Measurements from ENCODE around the gene TRIM65. TPM values are rescaled to one million over a fixed set of nuclear protein-coding genes. Genes with fewer than 3 reads are reported as not detected.
A peak's percentile ranks its signal among the peaks of the same experiment; 100 is the strongest.

Gene TRIM65
- total RNA-seq, 1 experiment from 2014 or later, result 21.1 TPM

- peaks cover 60% of the 10 kb centered on the region for H3F3A ChIP-seq (ENCODE audit: insufficient read depth, low read depth)
- CTCF ChIA-PET, result interaction anchor here (0.5 to 1.1 kb wide), 12 partner anchors 15 to 274 kb away, joined by 3 to 7 read pairs (median 4); partner anchors contain the start of genes UNC13D and WBP2
- BruUV-seq (replicated peaks), result no TSS peak
- H3K79me2 ChIP-seq (ENCODE audit: low read depth), result 0 out of 2 replicates have a peak, but pooled peaks cover 3% of the 10 kb centered on the region
- no peaks in the 10 kb centered on the region for H3K9me2 ChIP-seq (ENCODE audit: insufficient read depth)
- H3K27me3 ChIP-seq (ENCODE audit: insufficient read depth, low read depth), result no peaks in the 10 kb centered on the region
- H3K36me3 ChIP-seq (ENCODE audit: low read depth), result no peaks in the 10 kb centered on the region
- no peak for TF ChIP-seq EZH2 (IDR thresholded peaks at IDR 0.05; ENCODE audit: low read depth)
- TF ChIP-seq CTCF (conservative IDR thresholded peaks at IDR 0.05), result no peak
- H3K4me3 ChIP-seq, result peak overlapping the region; percentile 96; the same call in 1 of the 2 replicates
- H3K4me1 ChIP-seq (replicated peaks; ENCODE audit: insufficient read depth), result peaks cover 48% of the 10 kb centered on the region
- H3K9me3 ChIP-seq (ENCODE audit: insufficient read depth, low read depth), result no peaks in the 10 kb centered on the region
- peak in 1 of 2 experiments; percentile 94 for DNase-seq
- intact Hi-C loops (cut with micrococcal nuclease; ENCODE audit: unreplicated experiment), result loop anchor here (1.0 to 2.0 kb wide), 4 partner anchors 21 to 191 kb away; partner anchors contain the start of genes UNK and WBP2
- POLR2A ChIA-PET (ENCODE audit: unreplicated experiment), result interaction anchor here (0.5 to 1.7 kb wide), 8 partner anchors 20 to 858 kb away, joined by 3 to 16 read pairs (median 8); partner anchors contain the start of gene WBP2
- H3K27ac ChIP-seq, result peak overlapping the region; percentile 87
- H4K20me1 ChIP-seq (ENCODE audit: insufficient read depth), result no peaks in the 10 kb centered on the region
- H2AFZ ChIP-seq, result peak overlapping the region; percentile 60; the same call in 1 of the 2 replicates
- peak overlapping the region; percentile 85 for H3K4me2 ChIP-seq
Measured at GRCh38 chr17:75875940-75876189, 20.9 kb downstream of the TRIM65 start.

GRCh38 chr17:75875182-75875939 lies 21.4 kb downstream of the TRIM65 start:
- Histone ChIP-seq H3K9me2 (ENCODE audit: insufficient read depth) (no peaks in the 10 kb centered on the region), H3K79me2 (ENCODE audit: low read depth) (0 out of 2 replicates have a peak, but pooled peaks cover 3% of the 10 kb centered on the region), H2AFZ (peak overlapping the region; percentile 60; the same call in 1 of the 2 replicates), H3K4me3 (peak overlapping the region; percentile 96; the same call in 1 of the 2 replicates), H3K27ac (peak overlapping the region; percentile 87), H3K27me3 (ENCODE audit: insufficient read depth, low read depth) (no peaks in the 10 kb centered on the region), H3K36me3 (ENCODE audit: low read depth) (no peaks in the 10 kb centered on the region), H3F3A (ENCODE audit: insufficient read depth, low read depth) (peaks cover 60% of the 10 kb centered on the region), H3K4me2 (peak overlapping the region; percentile 85), H3K4me1 (replicated peaks; ENCODE audit: insufficient read depth) (peaks cover 48% of the 10 kb centered on the region), H4K20me1 (ENCODE audit: insufficient read depth) (no peaks in the 10 kb centered on the region), H3K9me3 (ENCODE audit: insufficient read depth, low read depth) (no peaks in the 10 kb centered on the region)
- intact Hi-C loops (cut with micrococcal nuclease; ENCODE audit: unreplicated experiment), result no loop called here
- TF ChIP-seq CTCF (conservative IDR thresholded peaks at IDR 0.05) (no peak), EZH2 (IDR thresholded peaks at IDR 0.05; ENCODE audit: low read depth) (no peak)
- ChIA-PET CTCF (interaction anchor here (0.5 to 1.1 kb wide), 12 partner anchors 15 to 274 kb away, joined by 3 to 7 read pairs (median 4); partner anchors contain the start of genes UNC13D and WBP2), POLR2A (ENCODE audit: unreplicated experiment) (interaction anchor here (0.5 to 1.7 kb wide), 9 partner anchors 20 to 977 kb away, joined by 3 to 16 read pairs (median 6); partner anchors contain the start of gene WBP2)
- no TSS peak for BruUV-seq (replicated peaks)
- no peak for DNase-seq

- peaks cover 53% of the 10 kb centered on the region for H3F3A ChIP-seq (ENCODE audit: insufficient read depth, low read depth)
- intact Hi-C loops (cut with micrococcal nuclease; ENCODE audit: unreplicated experiment), result no loop called here
- no peaks in the 10 kb centered on the region for H3K36me3 ChIP-seq (ENCODE audit: low read depth)
- H3K9me2 ChIP-seq (ENCODE audit: insufficient read depth), result no peaks in the 10 kb centered on the region
- H3K9me3 ChIP-seq (ENCODE audit: insufficient read depth, low read depth), result no peaks in the 10 kb centered on the region
- ChIA-PET CTCF (interaction anchor here (0.6 to 0.8 kb wide), 3 partner anchors 19 to 173 kb away, joined by 3 read pairs; partner anchors contain the start of gene WBP2), POLR2A (ENCODE audit: unreplicated experiment) (interaction anchor here (0.7 to 1.7 kb wide), 2 partner anchors 95 to 976 kb away, joined by 6 to 13 read pairs; no protein-coding TSS in a partner anchor)
- no peak for TF ChIP-seq EZH2 (IDR thresholded peaks at IDR 0.05; ENCODE audit: low read depth)
- TF ChIP-seq CTCF (conservative IDR thresholded peaks at IDR 0.05), result no peak
- peak overlapping the region; percentile 85; the same call in 1 of the 2 replicates for H3K4me2 ChIP-seq
- no peak for DNase-seq
- 0 out of 2 replicates have a peak, but pooled peaks cover 3% of the 10 kb centered on the region for H3K79me2 ChIP-seq (ENCODE audit: low read depth)
- H3K4me3 ChIP-seq, result no peak overlapping the region
- H4K20me1 ChIP-seq (ENCODE audit: insufficient read depth), result no peaks in the 10 kb centered on the region
- no peak overlapping the region for H3K27ac ChIP-seq
- H2AFZ ChIP-seq, result no peak overlapping the region
- H3K27me3 ChIP-seq (ENCODE audit: insufficient read depth, low read depth), result no peaks in the 10 kb centered on the region
- BruUV-seq (replicated peaks), result TSS peak; percentile 8
- H3K4me1 ChIP-seq (replicated peaks; ENCODE audit: insufficient read depth), result peaks cover 49% of the 10 kb centered on the region
Measured at GRCh38 chr17:75874323-75875181, 22.2 kb downstream of the TRIM65 start.

Measured in PC-9 (cell line).